GM18526 (cell line): ENCODE results near the gene DEFB132.
A peak's percentile ranks its signal among the peaks of the same experiment; 100 is the strongest.

Experiments used
- POLR2A ChIP-seq: IDR thresholded peaks from 3 replicates; pipeline ENCODE4 v1.6.1; 2011; ENCODE audit not compliant: insufficient read length; ENCODE audit errors: extremely low read depth

Gene DEFB132

GRCh38 chr20:278607-279571 is 21.4 kb downstream of the DEFB132 start:
- no peak for TF ChIP-seq POLR2A

GRCh38 chr20:284172-284571 is 26.6 kb downstream of the DEFB132 start:
- no peak for TF ChIP-seq POLR2A

- TF ChIP-seq POLR2A: no peak
Observed at GRCh38 chr20:286508-286907, 29.0 kb downstream of the DEFB132 start.

GRCh38 chr20:288956-289692 is 31.6 kb downstream of the DEFB132 start:
- TF ChIP-seq POLR2A: no peak

GRCh38 chr20:289693-290083 is 32.2 kb downstream of the DEFB132 start:
- no peak for TF ChIP-seq POLR2A

GRCh38 chr20:290084-290831 is 32.7 kb downstream of the DEFB132 start, which contains the start of gene C20orf96:
TSS of gene C20orf96 (minus strand) at chr20:290750. CDS start at chr20:290610, 140 bp downstream.
- peak; percentile 48 for TF ChIP-seq POLR2A

- no peak for TF ChIP-seq POLR2A
Observed at GRCh38 chr20:294602-295001, 37.1 kb downstream of the DEFB132 start.

GRCh38 chr20:295804-296203 is 38.3 kb downstream of the DEFB132 start:
- no peak for TF ChIP-seq POLR2A

- TF ChIP-seq POLR2A: peak; percentile 83
Observed at GRCh38 chr20:297098-297924, 39.8 kb downstream of the DEFB132 start, which contains the start of gene ZCCHC3. TSS of gene ZCCHC3 (plus strand) at chr20:297570. CDS start at chr20:297587, 17 bp downstream.

- TF ChIP-seq POLR2A: peak; percentile 41
Observed at GRCh38 chr20:297925-298775, 40.6 kb downstream of the DEFB132 start.

- TF ChIP-seq POLR2A: no peak
Observed at GRCh38 chr20:298776-299391, 41.4 kb downstream of the DEFB132 start.

GRCh38 chr20:300345-300990 is 42.9 kb downstream of the DEFB132 start:
- TF ChIP-seq POLR2A: no peak
